Chondrocyte (in vitro differentiated cells): Measurements from ENCODE around the gene SLC2A4RG. TPM values are rescaled to one million over a fixed set of nuclear protein-coding genes. Genes with fewer than 3 reads are reported as not detected.

Experiments
- DNase-seq: peaks from one replicate; pipeline ENCODE4 v3.0.0; 2021; ENCODE audit warnings: mixed read lengths, low spot score
- H3K27ac Mint-ChIP-seq: one replicate; pipeline ENCODE4 v1.8.0; 2021; ENCODE audit warnings: mild to moderate bottlenecking, moderate library complexity, mixed read lengths; ENCODE audit not compliant: unreplicated experiment
- H3K27me3 Mint-ChIP-seq: 2 replicates; pipeline ENCODE4 v1.8.0; 2021; ENCODE audit warnings: low read depth, mixed read lengths
- H3K36me3 Mint-ChIP-seq: 2 replicates; pipeline ENCODE4 v1.8.0; 2021; ENCODE audit warnings: low read depth, mixed read lengths
- H3K4me1 Mint-ChIP-seq: 2 replicates; pipeline ENCODE4 v1.8.0; 2021; ENCODE audit warnings: low read depth, mild to moderate bottlenecking, mixed read lengths
- H3K4me3 Mint-ChIP-seq: one replicate; pipeline ENCODE4 v1.8.0; 2021; ENCODE audit warnings: mild to moderate bottlenecking, moderate library complexity, mixed read lengths; ENCODE audit not compliant: unreplicated experiment
- H3K9me3 Mint-ChIP-seq: 2 replicates; pipeline ENCODE4 v1.8.0; 2021; ENCODE audit warnings: low read depth, mixed read lengths
- total RNA-seq: library from RNA; stranded (reverse); gene quantifications from 3 replicates; pipeline ENCODE4 v1.2.1, GENCODE V29; 2021
- TF ChIP-seq, protein P1 (sequence below): fragments of 200-600 bp; sonication (generic); IDR thresholded peaks from 2 replicates; pipeline ENCODE4 v1.5.0; 2021; ENCODE audit warnings: antibody characterized with exemption, mild to moderate bottlenecking, moderate library complexity

The SLC2A4RG gene
- total RNA-seq, 1 donor from 2014 or later, result 101 TPM

- Mint-ChIP-seq H3K27ac (no peak overlapping the region), H3K9me3 (no peaks in the 10 kb centered on the region), H3K4me3 (no peak overlapping the region), H3K4me1 (peaks cover 4% of the 10 kb centered on the region), H3K27me3 (no peaks in the 10 kb centered on the region), H3K36me3 (peaks cover 2% of the 10 kb centered on the region)
- DNase-seq, result no peak
- TF ChIP-seq, protein P1, sequence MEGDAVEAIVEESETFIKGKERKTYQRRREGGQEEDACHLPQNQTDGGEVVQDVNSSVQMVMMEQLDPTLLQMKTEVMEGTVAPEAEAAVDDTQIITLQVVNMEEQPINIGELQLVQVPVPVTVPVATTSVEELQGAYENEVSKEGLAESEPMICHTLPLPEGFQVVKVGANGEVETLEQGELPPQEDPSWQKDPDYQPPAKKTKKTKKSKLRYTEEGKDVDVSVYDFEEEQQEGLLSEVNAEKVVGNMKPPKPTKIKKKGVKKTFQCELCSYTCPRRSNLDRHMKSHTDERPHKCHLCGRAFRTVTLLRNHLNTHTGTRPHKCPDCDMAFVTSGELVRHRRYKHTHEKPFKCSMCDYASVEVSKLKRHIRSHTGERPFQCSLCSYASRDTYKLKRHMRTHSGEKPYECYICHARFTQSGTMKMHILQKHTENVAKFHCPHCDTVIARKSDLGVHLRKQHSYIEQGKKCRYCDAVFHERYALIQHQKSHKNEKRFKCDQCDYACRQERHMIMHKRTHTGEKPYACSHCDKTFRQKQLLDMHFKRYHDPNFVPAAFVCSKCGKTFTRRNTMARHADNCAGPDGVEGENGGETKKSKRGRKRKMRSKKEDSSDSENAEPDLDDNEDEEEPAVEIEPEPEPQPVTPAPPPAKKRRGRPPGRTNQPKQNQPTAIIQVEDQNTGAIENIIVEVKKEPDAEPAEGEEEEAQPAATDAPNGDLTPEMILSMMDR, result no peak
Observed at GRCh38 chr20:63792866-63793265, 53.3 kb downstream of the SLC2A4RG start.

Other genes with a start within 250 kb of the SLC2A4RG start
- 0.34 to 6.5 TPM (median 5.5 TPM) in 3 replicates for gene EEF1A2, start 240.7 kb upstream of the SLC2A4RG start, total RNA-seq
- 245 to 268 TPM (median 261 TPM) in 3 replicates for gene PPDPF, start 219.0 kb upstream of the SLC2A4RG start, total RNA-seq
- not detected in 3 replicates for gene PTK6, start 202.4 kb upstream of the SLC2A4RG start, total RNA-seq
- not detected in 3 replicates for gene SRMS, start 192.0 kb upstream of the SLC2A4RG start, total RNA-seq
- gene FNDC11, start 185.6 kb upstream of the SLC2A4RG start, total RNA-seq, result 0.25 to 0.38 TPM in 2 of 3 replicates, not detected in the other
- gene HELZ2, start 165.5 kb upstream of the SLC2A4RG start, total RNA-seq, result 13.6 to 18.1 TPM (median 14.9 TPM) in 3 replicates
- gene GMEB2, start 112.7 kb upstream of the SLC2A4RG start, total RNA-seq, result 7.8 to 8.5 TPM (median 7.9 TPM) in 3 replicates
- 7.8 to 15.0 TPM (median 7.8 TPM) in 3 replicates for gene STMN3, start 86.4 kb upstream of the SLC2A4RG start, total RNA-seq
- 20.4 to 45.3 TPM (median 21.9 TPM) in 3 replicates for gene RTEL1, start 81.5 kb upstream of the SLC2A4RG start, total RNA-seq
- gene TNFRSF6B, start 43.1 kb upstream of the SLC2A4RG start, total RNA-seq, result 0.79 to 0.99 TPM in 2 of 3 replicates, not detected in the other
- 37.8 to 47.4 TPM (median 39.8 TPM) in 3 replicates for gene ARFRP1, start 31.8 kb upstream of the SLC2A4RG start, total RNA-seq
- gene ZGPAT, start 31.7 kb upstream of the SLC2A4RG start, total RNA-seq, result 19.2 to 25.6 TPM (median 20.6 TPM) in 3 replicates
- 6.8 to 9.7 TPM (median 7.1 TPM) in 3 replicates for gene LIME1, start 3.1 kb upstream of the SLC2A4RG start, total RNA-seq
- 5.9 to 8.3 TPM (median 6.0 TPM) in 3 replicates for gene ZBTB46, start 91.5 kb downstream of the SLC2A4RG start, total RNA-seq
- not detected in 3 replicates for gene ABHD16B, start 121.7 kb downstream of the SLC2A4RG start, total RNA-seq
- gene TPD52L2, start 125.5 kb downstream of the SLC2A4RG start, total RNA-seq, result 102 to 141 TPM (median 138 TPM) in 3 replicates
- 44.2 to 46.6 TPM (median 45.1 TPM) in 3 replicates for gene DNAJC5, start 155.3 kb downstream of the SLC2A4RG start, total RNA-seq
- 24.3 to 27.5 TPM (median 27.2 TPM) in 3 replicates for gene UCKL1, start 216.6 kb downstream of the SLC2A4RG start, total RNA-seq
- gene ZNF512B, start 230.2 kb downstream of the SLC2A4RG start, total RNA-seq, result 36.5 to 44.3 TPM (median 37.2 TPM) in 3 replicates
- 3.8 to 4.7 TPM (median 4.3 TPM) in 3 replicates for gene SAMD10, start 239.9 kb downstream of the SLC2A4RG start, total RNA-seq
- 49.0 to 56.6 TPM (median 49.5 TPM) in 3 replicates for gene PRPF6, start 241.4 kb downstream of the SLC2A4RG start, total RNA-seq